ENCODE results near the gene MMP20.
A peak's percentile ranks its signal among the peaks of the same experiment; 100 is the strongest.

Gene MMP20

DNA sequence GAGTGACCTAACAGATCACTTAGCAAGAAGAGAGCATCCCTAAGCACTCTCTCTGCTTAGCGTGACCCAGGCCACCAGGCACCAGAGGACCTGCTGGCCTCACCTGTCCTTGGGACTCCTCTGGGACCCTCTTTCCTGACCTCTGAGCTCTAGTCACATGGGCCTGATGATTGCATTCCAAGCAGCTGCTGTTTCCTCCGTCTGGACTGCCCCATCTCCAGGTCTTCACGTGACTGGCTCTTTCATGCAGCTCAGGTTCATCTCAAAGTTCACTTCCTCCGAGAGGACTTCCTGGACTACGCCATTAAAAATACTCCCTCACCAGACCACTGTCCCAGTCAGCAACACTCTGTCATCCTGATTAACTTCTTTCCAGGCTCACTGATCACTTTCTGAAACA lies 2.9 kb downstream of the MMP20 start:
- DNase-seq (ENCODE audit: low read depth) = no peak

DNA sequence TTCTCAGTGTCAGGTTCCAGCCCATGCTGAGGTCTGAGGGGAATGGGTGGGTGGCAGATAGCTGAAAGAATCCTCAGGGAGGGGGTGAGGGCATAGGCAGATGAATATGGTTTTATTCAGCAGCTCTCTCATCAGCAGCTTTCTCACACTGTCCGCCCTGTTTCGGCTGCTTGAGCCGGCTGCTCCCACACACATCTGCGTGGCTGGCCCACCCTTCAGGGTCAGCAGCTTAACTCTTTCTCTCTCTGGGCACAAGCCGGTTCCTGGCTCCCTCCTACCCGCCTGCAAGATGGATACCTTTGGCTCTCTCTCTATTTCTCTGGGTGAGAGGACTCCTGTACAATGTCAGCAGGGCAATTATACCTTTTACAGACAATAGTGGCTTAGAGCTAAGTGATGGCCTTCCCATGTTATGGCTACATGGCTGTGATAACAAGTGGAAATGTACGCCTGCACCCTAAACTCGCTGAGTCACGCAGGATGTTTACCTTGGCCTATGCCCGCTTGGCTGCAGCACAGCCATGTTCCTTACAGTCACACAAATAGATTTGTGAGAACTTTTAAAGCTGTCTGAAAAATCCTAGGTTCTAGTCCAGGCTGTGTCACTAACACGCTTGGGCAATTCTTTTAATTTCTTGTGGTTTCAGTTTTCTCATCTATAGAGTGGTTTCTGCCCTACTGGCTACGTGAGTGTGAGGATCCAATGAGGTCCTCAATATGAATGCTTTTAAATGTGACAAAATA lies 4.1 kb downstream of the MMP20 start:
- DNase-seq (ENCODE audit: low read depth) = peak; percentile 47

DNA sequence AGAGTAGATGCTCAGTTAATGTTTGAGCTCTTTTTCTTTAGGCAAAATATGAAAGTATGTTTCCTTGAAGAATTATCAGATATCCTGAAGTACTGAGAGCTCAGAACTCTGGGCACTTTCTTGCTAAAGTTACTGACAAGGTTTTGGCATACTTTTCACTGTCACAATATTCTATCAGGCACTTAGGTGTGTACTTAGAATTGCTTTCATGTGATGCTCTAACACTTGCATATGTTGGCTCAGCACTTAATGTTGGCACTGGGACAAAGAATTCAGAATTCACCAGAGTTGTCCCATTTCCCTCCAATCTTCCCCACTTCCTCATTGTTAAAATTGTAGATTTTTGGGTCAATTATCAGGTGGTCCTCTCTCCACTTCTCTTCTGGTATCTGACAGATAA lies 5.0 kb downstream of the MMP20 start:
- DNase-seq (ENCODE audit: low read depth) = no peak

DNA sequence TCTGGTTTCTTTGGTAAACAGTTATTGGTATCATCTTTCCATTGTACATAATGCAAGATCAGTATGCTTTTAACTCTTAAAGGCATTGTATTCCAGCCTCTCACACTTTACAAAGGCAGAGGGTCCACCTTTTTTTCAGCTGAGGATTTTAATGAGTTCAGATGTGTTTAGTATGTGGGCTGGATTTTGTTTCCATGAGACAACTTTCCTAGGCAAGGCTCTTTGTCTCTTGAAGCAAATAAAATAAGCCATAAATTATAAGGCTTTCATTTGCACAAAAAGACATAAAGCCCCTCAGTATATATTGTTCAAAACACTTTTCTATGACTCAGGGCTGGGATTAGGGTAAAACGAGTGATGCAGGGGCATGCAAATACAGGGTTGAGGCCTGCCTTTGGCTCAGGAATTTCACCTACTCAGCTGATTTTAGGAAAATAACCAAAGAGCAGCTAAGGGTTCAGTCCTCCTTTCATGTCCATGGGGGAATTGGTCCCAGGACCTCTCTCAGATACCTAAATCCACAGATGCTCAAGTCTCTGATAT lies 7.6 kb downstream of the MMP20 start:
- DNase-seq (ENCODE audit: low read depth) = no peak

DNA sequence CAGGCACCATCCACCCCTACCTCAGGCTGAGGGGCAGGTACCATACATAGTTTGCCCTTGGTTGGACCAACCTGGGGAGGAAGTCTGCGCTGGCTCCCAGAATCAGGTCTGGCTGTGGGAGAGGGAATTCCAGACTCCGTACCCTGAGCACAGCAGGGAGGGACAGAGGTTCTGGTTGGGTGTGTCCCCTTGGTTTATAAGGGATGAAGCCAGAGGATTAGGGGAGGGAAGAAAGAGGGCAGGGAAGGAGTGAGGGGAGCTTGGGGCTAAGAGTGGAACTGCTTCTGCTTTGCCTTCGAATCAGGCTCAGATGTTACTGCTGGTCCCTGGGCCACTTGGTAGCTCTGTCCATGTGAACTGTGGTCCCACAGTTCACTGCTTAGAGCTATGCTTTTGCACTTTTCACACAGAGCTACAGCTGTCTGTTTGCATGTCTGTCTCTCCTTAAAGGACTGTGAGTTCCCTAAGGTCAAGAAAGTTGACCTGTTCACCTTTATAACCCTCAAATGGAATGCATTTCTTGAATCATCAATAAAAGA lies 9.2 kb downstream of the MMP20 start:
- DNase-seq (ENCODE audit: low read depth) = no peak

DNA sequence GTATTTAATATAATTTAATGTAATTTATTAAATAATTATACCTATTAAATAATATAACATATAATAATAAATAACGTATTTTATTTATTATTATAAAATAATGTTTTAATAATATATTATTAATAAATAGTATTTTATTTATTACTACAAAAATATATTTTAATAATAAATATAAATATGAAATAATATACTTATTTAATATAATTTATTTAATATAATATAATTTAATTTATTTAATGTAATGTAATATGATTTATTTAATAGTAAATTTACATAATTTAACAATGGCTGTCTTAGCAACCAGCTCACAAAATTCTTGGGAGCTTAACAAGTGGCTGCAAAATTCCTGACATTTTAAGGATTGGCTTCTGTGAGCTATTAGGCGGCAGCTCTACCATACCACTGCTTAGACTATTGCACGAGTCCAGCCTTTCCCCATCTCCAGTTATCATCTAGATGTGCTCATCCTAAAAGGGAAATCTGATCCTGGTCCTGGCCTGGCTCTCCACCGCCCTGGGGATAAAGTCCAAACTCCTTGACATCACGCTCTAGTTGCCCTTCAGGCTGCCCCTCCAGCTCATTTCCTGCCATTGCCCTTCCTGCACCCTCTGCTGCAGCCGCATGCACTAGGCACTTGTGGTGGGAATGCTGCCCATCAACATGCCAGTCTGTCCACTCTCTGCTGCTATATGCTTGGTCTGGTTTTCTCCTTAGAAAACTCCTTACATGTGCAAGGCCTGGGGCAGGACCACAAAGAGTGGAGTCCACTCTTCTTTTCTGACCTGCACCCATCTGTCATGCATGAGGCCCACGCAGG lies 9.8 kb downstream of the MMP20 start:
- no peak for DNase-seq (ENCODE audit: low read depth)

DNA sequence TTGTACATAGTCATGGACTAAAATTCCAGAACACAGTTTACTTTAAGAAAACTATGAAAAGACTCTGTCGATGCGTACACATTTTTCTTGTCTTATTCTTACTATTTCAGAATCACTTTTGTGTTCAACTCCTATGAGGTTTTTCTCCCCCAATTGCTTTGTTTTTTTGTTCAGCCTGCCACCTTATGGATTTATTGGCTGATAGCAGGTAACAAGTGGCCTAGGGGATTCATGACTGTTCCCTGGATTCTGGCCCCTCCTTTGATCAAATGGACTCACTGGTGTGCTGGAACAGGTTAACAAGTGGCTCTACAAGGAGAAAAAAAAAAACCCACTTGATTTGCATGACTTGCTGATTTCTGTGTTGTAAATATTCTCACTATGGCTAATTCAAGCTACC lies 10.6 kb downstream of the MMP20 start:
- no peak for DNase-seq (ENCODE audit: low read depth)

DNA sequence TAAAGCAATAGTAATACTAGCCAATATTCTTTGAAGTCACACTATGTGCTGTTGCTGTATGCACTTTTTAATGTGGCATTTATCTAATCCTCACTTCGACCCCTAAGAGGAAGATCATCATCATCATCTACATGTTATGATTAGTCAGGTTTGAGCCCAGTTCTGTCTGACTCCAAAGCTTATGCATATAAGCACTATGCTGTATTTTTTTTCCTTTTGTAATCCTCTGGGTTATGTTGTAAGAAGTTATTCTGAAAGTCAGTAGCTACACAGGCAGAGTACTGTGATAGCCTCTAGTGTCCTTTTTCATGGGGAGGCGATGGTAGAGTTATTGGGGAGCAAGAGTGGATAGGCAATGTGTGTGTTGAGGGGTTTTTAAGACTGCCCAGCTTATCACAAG lies 11.1 kb downstream of the MMP20 start:
- no peak for DNase-seq (ENCODE audit: low read depth)

DNA sequence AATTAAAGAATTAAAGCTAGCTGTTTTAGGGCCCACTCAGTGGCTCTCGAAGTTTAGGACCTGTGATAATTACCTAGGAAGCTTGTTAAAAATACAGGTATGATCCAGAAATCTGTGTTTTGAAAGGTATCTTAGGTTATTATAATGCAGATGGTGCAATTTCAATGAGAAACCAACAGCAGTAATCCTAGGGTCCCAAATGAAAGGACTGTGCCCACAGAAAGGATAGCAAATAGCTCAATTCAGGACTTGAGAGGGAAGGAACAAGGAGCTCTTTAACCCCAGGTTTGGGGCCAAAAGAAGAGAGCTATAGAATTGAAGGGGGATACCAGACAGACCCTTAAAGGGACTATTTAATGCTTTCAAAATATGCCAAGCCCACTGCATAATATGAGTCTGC lies 11.7 kb downstream of the MMP20 start:
- no peak for DNase-seq (ENCODE audit: low read depth)

DNA sequence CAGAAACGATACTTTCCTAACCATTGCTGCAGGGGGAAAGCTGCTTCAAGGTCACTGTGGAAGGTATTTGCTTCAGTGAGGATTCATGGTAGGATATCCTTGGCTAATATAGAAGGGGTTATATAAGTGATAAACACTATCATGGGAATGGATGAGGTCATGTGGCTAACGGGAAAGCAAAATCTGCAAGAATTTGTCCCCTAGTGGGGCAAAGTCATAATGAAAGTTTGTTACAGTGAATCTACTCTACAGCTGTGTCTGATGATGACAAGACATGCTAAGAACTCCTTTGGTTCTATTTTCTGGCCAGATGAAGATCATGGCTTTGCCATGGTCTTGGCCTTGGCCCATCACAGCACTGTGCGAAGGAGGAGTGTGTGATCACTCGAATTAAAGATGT lies 13.8 kb downstream of the MMP20 start:
- DNase-seq (ENCODE audit: low read depth) = no peak

DNA sequence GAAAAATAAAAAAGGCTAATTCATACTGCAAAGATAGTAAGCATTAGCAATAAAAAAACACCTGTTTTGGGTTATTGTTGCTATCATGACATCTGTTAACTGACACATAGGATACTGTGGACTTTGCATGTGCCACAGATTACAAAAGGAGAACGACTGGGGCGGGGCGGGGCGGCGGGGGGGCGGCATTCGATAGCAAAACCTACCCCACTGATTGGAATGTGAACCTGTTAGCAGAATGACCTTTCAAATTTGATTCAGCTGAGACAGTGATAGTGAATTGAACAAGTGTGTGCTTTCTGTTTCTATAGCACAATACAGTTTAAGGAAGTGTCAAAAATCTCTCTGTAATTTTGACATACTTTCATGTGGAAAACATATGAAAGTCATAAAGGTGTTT lies 14.9 kb downstream of the MMP20 start:
- no peak for DNase-seq (ENCODE audit: low read depth)

DNA sequence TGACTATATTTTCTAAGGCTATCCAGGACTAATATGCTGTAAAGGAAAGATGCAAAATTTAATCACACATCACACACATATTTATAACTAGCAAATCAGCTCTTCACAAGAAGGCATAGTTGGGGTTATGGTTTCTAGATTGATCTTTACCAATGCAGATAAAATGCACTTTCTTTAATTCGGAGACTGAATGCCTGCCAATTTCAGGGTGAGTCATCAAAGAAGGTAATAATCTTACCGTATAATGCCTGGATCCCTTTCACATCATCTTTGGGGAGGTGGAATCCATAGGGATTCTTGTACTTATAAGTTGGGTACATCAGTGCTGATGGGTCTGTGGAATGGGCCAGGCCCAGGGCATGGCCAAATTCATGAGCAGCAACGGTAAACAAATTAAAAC lies 16.4 kb downstream of the MMP20 start:
- DNase-seq (ENCODE audit: low read depth) = no peak

DNA sequence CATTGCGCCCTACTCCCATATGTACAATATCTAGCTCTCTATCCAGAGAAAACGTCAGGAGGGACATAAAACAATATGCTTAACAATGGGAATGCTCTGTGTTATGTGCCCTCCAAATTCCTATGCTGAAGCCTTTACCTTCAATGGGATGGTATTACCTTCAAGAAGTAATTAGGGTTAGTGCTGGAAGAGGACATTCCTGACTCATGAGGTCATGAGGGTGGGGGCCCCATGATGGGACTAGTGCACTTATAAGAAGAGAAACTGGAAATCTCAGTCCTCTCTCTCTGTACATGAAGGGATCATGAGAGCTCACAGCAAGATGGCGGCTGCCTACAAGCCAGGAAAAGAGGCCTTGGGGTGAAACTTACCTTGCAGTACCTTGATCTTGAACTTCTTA lies 20.3 kb downstream of the MMP20 start:
- no peak for DNase-seq (ENCODE audit: low read depth)

DNA sequence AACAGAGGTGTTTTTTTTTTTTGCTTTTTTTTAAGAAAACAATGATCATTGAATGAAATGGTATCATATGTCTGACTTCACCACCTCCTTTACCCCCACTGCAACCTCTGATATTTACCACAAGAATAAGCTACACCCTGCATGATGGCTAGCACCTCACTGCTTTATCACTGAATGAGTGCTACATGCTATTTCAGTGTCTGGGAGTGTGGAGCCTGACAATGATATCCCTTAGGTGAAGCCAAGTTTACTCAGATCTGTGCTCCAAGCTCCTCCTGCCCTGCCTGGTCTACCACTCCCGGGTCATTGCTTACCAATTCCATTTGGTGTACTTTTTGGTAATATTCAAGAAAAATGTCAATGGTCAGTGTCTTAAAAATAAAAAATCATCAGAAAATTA lies 21.1 kb downstream of the MMP20 start:
- no peak for DNase-seq (ENCODE audit: low read depth)

DNA sequence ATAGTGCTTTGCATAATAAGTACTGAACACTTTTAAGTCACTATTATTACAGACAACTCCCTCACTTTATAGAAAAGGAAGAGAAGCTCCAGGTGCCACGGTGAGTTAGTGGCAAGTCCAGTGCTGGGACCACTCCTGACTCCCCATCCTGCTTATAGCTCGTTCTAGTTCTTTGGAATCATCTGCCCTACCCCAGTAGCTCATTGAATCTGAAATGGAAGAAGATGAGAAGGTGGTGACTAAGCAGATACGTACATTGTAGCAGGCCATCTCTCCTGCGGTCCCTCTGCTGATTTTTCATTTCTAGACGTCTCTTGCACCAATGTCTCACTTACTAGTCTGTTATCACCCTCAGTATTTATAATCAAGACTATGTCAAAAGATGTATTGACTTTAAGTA lies 21.6 kb downstream of the MMP20 start:
- DNase-seq (ENCODE audit: low read depth) = no peak

DNA sequence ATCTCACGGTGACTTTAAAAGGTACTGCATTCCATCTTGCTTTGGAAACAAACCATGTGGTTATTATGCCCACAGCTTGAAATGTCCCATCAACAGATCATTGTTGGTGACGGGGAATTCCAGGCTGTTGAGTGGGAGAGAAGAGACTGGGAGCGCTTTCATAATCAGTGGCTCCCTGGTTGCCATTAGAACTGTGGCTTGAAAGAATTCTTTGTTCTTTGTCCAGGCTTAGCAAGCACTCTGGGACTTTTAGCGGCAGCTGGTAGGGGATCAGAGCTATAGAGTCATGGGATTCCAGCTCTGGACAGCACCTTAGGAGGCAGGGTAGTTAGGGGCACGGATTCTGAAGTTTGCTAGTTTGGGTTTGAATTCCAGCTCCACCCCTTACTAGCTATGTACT lies 22.0 kb downstream of the MMP20 start:
- peak; percentile 46 for DNase-seq (ENCODE audit: low read depth)

DNA sequence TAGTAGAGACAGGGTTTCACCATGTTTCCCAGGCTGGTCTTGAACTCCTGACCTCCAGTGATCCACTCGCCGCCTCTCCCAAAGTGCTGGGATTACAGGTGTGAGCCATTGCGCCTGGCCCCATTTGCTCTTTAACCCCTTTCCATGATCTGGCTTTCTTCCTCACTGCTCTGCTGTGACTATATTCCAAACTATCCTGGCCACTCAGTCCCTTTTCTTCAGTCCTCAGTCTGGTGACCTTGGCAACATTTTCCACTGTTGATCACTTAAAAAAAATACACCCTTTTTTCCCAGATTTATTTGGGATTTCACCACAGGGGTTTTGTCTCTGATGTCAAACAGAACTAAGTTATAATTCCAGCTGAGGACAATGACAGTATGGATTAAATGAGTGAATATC lies 24.5 kb downstream of the MMP20 start:
- DNase-seq (ENCODE audit: low read depth) = no peak

DNA sequence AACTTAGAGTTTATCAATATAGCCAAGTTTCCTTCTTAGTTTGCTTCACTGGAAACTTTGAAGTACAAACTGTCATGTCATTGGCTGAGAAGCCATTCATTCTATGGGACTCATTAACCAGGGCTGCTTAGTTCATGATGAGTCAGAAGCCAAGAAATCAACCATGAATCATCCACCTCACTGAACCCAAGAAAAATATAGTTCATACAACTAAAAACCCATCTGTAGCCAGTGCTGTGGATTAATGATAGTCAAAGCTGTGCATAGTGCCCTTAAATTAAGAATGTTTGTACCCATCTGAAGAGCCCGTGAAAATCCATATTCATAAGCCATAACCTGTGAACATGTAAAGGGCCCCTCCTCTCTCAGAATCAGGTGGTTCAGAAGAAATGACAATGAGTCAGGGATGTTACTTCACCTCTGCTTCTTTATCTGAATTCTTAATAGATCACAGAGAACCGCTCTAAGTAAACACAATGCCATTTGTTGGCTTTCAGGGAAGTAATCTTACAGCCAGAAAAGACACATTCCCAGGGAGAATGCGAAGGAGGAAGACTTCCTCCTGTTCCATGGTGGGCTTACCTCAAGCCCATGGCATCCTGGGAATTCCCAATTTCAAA lies 25.4 kb downstream of the MMP20 start:
- peak; percentile 92 for DNase-seq (ENCODE audit: low read depth)

DNA sequence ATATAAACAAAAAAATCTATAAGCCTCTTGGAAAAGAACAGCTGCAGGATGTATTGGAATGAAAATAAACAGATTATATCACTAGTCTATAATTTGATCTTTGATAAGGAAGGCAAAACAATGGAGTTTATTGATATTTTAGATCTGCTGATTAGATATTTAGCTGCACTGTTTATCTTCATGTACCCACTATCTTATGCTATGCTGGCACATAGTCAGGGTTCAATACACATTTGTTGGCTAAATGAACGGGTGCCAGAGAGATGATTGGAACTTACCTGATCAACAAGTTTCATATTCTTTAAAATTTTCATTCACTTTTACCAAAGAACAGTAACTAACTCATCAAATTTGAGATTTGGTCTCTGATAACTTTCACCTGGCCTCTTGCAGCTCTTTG lies 26.9 kb downstream of the MMP20 start:
- DNase-seq (ENCODE audit: low read depth) = no peak

DNA sequence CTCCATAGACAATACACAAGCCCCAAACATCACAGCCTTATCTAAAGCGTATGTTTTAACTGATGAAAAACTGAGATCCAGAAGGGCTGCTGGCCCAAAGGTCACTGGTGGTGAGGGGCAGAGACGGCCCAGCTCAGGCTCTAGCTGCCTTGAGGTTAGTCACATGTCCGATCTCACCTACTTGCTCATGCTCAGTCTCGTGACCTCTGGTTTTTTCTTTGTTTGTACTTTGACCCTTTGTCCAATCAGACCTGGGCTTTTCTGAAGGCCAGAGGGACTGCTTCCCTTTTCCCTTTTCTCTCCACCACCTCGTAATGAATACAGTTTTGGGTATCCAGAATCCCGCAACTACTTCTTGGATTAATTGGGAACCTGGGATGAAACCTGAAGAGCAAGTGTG lies 28.6 kb downstream of the MMP20 start:
- DNase-seq (ENCODE audit: low read depth) = no peak

DNA sequence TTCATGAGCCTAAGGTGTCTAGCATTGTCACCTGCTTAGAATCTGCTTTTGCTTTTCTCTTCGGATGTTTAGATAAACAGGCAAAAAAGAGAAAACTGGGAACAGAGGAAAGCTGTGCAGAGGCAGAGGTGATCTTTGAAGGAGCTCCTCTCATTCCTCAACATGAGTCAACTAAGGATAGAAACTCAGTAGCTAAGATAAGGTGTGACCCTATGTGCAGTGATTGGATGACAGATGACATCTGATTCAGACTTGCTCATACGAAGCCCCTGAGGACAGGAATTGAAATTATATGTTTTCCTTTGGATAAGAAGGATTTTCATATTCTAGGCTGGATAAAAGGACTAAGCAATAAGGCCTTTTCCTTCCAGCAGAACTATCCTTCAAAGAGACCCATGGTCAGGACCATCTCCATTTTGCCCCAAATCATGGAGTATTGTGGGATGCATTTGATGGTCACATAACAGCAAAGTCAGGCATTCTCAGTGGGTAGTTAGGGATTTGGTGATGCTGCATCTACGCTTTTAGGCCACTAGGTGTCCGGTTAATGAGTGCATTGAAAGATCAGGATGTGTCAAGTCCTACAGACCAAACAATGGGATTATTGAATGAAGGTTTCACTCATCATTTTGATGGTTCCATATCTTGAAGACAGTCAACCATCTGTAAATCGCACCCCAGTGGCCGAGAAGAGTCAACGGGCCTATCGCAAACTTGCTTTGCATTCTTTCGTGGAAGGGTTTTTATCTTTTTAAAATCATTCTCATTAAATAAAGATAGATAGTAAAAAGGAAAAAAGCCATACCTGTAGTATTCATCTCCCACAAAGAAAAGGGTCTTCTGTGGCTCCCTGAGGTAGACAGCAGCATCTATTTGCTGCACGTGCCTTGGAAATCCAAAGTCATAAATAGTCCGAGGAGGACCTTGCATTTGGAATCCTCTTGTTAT lies 32.2 kb downstream of the MMP20 start:
- no peak for DNase-seq (ENCODE audit: low read depth)

DNA sequence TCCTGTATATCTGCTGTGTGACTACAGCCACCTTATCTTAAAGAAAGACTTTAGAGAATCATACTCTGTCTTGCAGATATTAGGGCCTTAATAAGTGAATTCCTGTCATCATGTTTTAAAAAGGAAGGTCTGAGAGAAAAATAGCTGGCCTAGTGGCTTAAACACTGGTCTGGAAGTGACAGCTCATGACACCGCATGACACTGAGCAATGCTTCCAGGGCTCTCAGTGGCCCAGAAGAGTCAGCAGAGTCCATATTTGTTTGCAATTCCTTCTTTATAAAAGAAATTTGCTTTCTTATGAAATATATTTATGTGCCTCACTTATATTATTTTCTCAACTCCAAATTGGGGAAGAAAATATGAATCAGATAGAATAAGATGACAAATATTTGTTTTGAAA lies 33.0 kb downstream of the MMP20 start:
- no peak for DNase-seq (ENCODE audit: low read depth)

Data from stromal cell of bone marrow (primary cell).